HEK293 (cell line): Measurements from ENCODE around the gene CDR2L.

Experiments used
- CTCF ChIA-PET: fragments of 350-600 bp; formaldehyde crosslinking; extraction: SDS; loops from one replicate; lab custom pipeline; 2021; ENCODE audit warnings: antibody characterized with exemption; lab: Yijun Ruan, JAX
- POLR2A ChIA-PET: fragments of 300-600 bp; formaldehyde crosslinking; extraction: SDS; loops from one replicate; lab custom pipeline; 2020; ENCODE audit warnings: antibody characterized with exemption, inconsistent platforms; lab: Yijun Ruan, JAX
- H3K27ac ChIP-seq: fragments of 200-500 bp; sonication (Bioruptor generic); 2 replicates; pipeline ENCODE4 v1.5.1; 2014; ENCODE audit warnings: low read depth, low read length, control low read depth, inconsistent platforms; ENCODE audit errors: extremely low read depth
- H3K36me3 ChIP-seq, 2 experiments: fragments of 200-500 bp in 1 of 2; sonication (Bioruptor generic) in 1 of 2; 1 replicate in 1 of 2; 2 replicates in 1 of 2; pipeline ENCODE4 v1.5.1; 2014 to 2017; ENCODE audit warnings: inconsistent platforms in 2 of 2, low read length in 2 of 2; ENCODE audit not compliant: control insufficient read depth in 2 of 2, insufficient read depth in 1 of 2
- H3K4me1 ChIP-seq: fragments of 200-500 bp; sonication (Bioruptor generic); 2 replicates; pipeline ENCODE4 v1.5.1; 2014; ENCODE audit warnings: mild to moderate bottlenecking, low read length, inconsistent platforms; ENCODE audit not compliant: control insufficient read depth, insufficient read depth
- H3K4me3 ChIP-seq: 2 replicates; pipeline ENCODE4 v1.5.1; 2011; ENCODE audit warnings: low read depth, mild to moderate bottlenecking, control low read depth, low read length, moderate library complexity
- H3K9me3 ChIP-seq: fragments of 200-500 bp; sonication (Bioruptor generic); 2 replicates; pipeline ENCODE4 v1.5.1; 2014; ENCODE audit warnings: low read depth, low read length, inconsistent platforms; ENCODE audit not compliant: control insufficient read depth, insufficient read depth
- AEBP2 ChIP-seq: fragments of 450-650 bp; formaldehyde crosslinking; IDR thresholded peaks from 2 replicates; pipeline ENCODE4 v1.5.1; 2016; ENCODE audit warnings: missing biosample characterization, missing genetic modification characterization, borderline replicate concordance
- ATF2 ChIP-seq: fragments of 450-650 bp; formaldehyde crosslinking; IDR thresholded peaks from 2 replicates; pipeline ENCODE4 v1.5.1; 2016; ENCODE audit warnings: missing biosample characterization, missing genetic modification characterization, low read depth
- ELK4 ChIP-seq: IDR thresholded peaks from 2 replicates; pipeline ENCODE4 v1.6.1; 2011; ENCODE audit warnings: mild to moderate bottlenecking, low read depth, low read length, borderline replicate concordance
- GFI1B ChIP-seq: fragments of 450-650 bp; formaldehyde crosslinking; IDR thresholded peaks from 2 replicates; pipeline ENCODE4 v1.5.1; 2016; ENCODE audit warnings: missing biosample characterization, missing genetic modification characterization
- PRDM2 ChIP-seq: fragments of 450-650 bp; formaldehyde crosslinking; IDR thresholded peaks from 2 replicates; pipeline ENCODE4 v1.5.1; 2016; ENCODE audit warnings: missing biosample characterization, missing genetic modification characterization, borderline replicate concordance
- PRDM4 ChIP-seq: fragments of 450-650 bp; formaldehyde crosslinking; IDR thresholded peaks from 2 replicates; pipeline ENCODE4 v1.5.1; 2017; ENCODE audit warnings: missing biosample characterization, missing genetic modification characterization
- ZFHX2 ChIP-seq: fragments of 450-650 bp; formaldehyde crosslinking; conservative IDR thresholded peaks from 2 replicates; pipeline ENCODE4 v1.5.1; 2016; ENCODE audit warnings: missing biosample characterization, missing genetic modification characterization
- ZFP3 ChIP-seq: fragments of 450-650 bp; formaldehyde crosslinking; IDR thresholded peaks from 2 replicates; pipeline ENCODE4 v1.5.1; 2016; ENCODE audit warnings: low read depth, missing biosample characterization, missing genetic modification characterization
- ZFP41 ChIP-seq: fragments of 450-650 bp; formaldehyde crosslinking; IDR thresholded peaks from 2 replicates; pipeline ENCODE4 v1.5.1; 2016; ENCODE audit warnings: missing biosample characterization, missing genetic modification characterization, borderline replicate concordance
- ZIC2 ChIP-seq: fragments of 450-650 bp; formaldehyde crosslinking; IDR thresholded peaks from 2 replicates; pipeline ENCODE4 v1.5.1; 2016; ENCODE audit warnings: missing biosample characterization, missing genetic modification characterization
- ZNF169 ChIP-seq: fragments of 450-650 bp; formaldehyde crosslinking; IDR thresholded peaks from 2 replicates; pipeline ENCODE4 v1.5.1; 2016; ENCODE audit warnings: missing biosample characterization, missing genetic modification characterization
- ZNF184 ChIP-seq: fragments of 450-650 bp; IDR thresholded peaks from 2 replicates; pipeline ENCODE4 v1.5.1; 2018; ENCODE audit warnings: missing biosample characterization, mild to moderate bottlenecking, missing genetic modification characterization
- ZNF221 ChIP-seq: fragments of 450-650 bp; formaldehyde crosslinking; IDR thresholded peaks from 2 replicates; pipeline ENCODE4 v1.5.1; 2017; ENCODE audit warnings: missing biosample characterization, missing genetic modification characterization, borderline replicate concordance
- ZNF394 ChIP-seq: fragments of 450-650 bp; formaldehyde crosslinking; IDR thresholded peaks from 2 replicates; pipeline ENCODE4 v1.5.1; 2016; ENCODE audit warnings: missing biosample characterization, missing genetic modification characterization, mild to moderate bottlenecking, moderate library complexity, borderline replicate concordance
- ZNF558 ChIP-seq: fragments of 450-650 bp; formaldehyde crosslinking; IDR thresholded peaks from 2 replicates; pipeline ENCODE4 v1.5.1; 2016; ENCODE audit warnings: missing biosample characterization, missing genetic modification characterization
- ZNF664 ChIP-seq: fragments of 450-650 bp; formaldehyde crosslinking; IDR thresholded peaks from 2 replicates; pipeline ENCODE4 v1.5.1; 2016; ENCODE audit warnings: missing biosample characterization, missing genetic modification characterization
- ZNF76 ChIP-seq: fragments of 450-650 bp; formaldehyde crosslinking; IDR thresholded peaks from 2 replicates; pipeline ENCODE4; 2016; ENCODE audit warnings: low read depth, missing biosample characterization, missing genetic modification characterization, borderline replicate concordance
- ZSCAN5A ChIP-seq: fragments of 450-650 bp; formaldehyde crosslinking; IDR thresholded peaks from 2 replicates; pipeline ENCODE4 v1.5.1; 2016; ENCODE audit warnings: missing biosample characterization, missing genetic modification characterization

Gene CDR2L

GRCh38 chr17:74978240-74978639 lies 9.2 kb upstream of the CDR2L start (continued):
- TF ChIP-seq PRDM2 (tag by site-specific recombination) (no peak), ZNF184 (no peak), PRDM4 (tag by site-specific recombination) (no peak), ELK4 (no peak)
- TF ChIP-seq, all 188 proteins: peak for 0

- H3K9me3 ChIP-seq, result no peaks in the 10 kb centered on the region
- ChIA-PET CTCF (interaction anchor here (0.6 to 0.8 kb wide), 4 partner anchors 16 to 188 kb away, joined by 3 read pairs; no protein-coding TSS in a partner anchor), POLR2A (interaction anchor here (0.7 kb wide), 2 partner anchors 203 to 226 kb away, joined by 6 to 12 read pairs; partner anchors contain the start of genes NAT9 and NUP85)
- H3K27ac ChIP-seq, result no peak overlapping the region
- H3K36me3 ChIP-seq, result no peaks in the 10 kb centered on the region
- no peak overlapping the region for H3K4me3 ChIP-seq
- peaks cover 3% of the 10 kb centered on the region; the same call in 1 of the 2 replicates for H3K4me1 ChIP-seq
- no peak for TF ChIP-seq ZIC2 (tag by site-specific recombination)
- no peak for TF ChIP-seq ZNF76 (tag by site-specific recombination)
- TF ChIP-seq ZNF221 (tag by site-specific recombination), result no peak
- TF ChIP-seq ZNF664 (tag by site-specific recombination), result 0 out of 2 replicates have a peak, but pooled peaks have one; percentile 33
- TF ChIP-seq ZFP41 (tag by site-specific recombination), result no peak
- no peak for TF ChIP-seq ZNF169 (tag by site-specific recombination)
- TF ChIP-seq ZFHX2 (tag by site-specific recombination), result peak; percentile 87
- TF ChIP-seq ZNF394 (tag by site-specific recombination), result no peak
- TF ChIP-seq ZNF558 (tag by site-specific recombination), result no peak
- no peak for TF ChIP-seq ZFP3 (tag by site-specific recombination)
- no peak for TF ChIP-seq ZSCAN5A (tag by site-specific recombination)
- no peak for TF ChIP-seq AEBP2
- TF ChIP-seq ELK4, result no peak
- TF ChIP-seq GFI1B (tag by site-specific recombination), result no peak
- TF ChIP-seq ATF2 (tag by site-specific recombination), result no peak
Observed at GRCh38 chr17:74979408-74980146, 7.9 kb upstream of the CDR2L start.
